NCI-H128 (cell line): ENCODE data around the gene DHRS7C.
"Not testable (repeated sequence)": the region's sequence is repeated elsewhere in the genome, so short reads cannot be mapped to it uniquely, and the experiment has no call there.

Source experiments
- DNase-seq: peaks from one replicate; lab custom pipeline; 2025; ENCODE audit not compliant: unreplicated experiment; lab: John Stamatoyannopoulos, UW

Gene DHRS7C

GRCh38 chr17:9810100-9810949 lies 18.9 kb upstream of the DHRS7C start:
- no peak for DNase-seq

GRCh38 chr17:9809409-9809808 lies 18.0 kb upstream of the DHRS7C start:
- DNase-seq = no peak

GRCh38 chr17:9806699-9807098 lies 15.3 kb upstream of the DHRS7C start:
- no peak for DNase-seq

- DNase-seq = no peak
Measured at GRCh38 chr17:9805769-9806168, 14.4 kb upstream of the DHRS7C start.

GRCh38 chr17:9802697-9803096 lies 11.3 kb upstream of the DHRS7C start:
- no peak for DNase-seq

GRCh38 chr17:9802294-9802693 lies 10.9 kb upstream of the DHRS7C start:
- DNase-seq = no peak

GRCh38 chr17:9801505-9801904 lies 10.1 kb upstream of the DHRS7C start:
- DNase-seq = no peak

- no peak for DNase-seq
Measured at GRCh38 chr17:9798724-9799123, 7.3 kb upstream of the DHRS7C start.

- no peak for DNase-seq
Measured at GRCh38 chr17:9798008-9798407, 6.6 kb upstream of the DHRS7C start.

- DNase-seq = no peak
Measured at GRCh38 chr17:9792181-9792840, 919 bp upstream of the DHRS7C start.

- no peak for DNase-seq
Measured at GRCh38 chr17:9790316-9790715, 1.1 kb downstream of the DHRS7C start.

GRCh38 chr17:9788601-9789000 lies 2.8 kb downstream of the DHRS7C start:
- DNase-seq = no peak

GRCh38 chr17:9784544-9784943 lies 6.8 kb downstream of the DHRS7C start:
- no peak for DNase-seq

- DNase-seq = not testable (repeated sequence)
Measured at GRCh38 chr17:9783465-9783864, 7.9 kb downstream of the DHRS7C start.

- DNase-seq = no peak
Measured at GRCh38 chr17:9783050-9783449, 8.3 kb downstream of the DHRS7C start.

GRCh38 chr17:9780552-9780951 lies 10.8 kb downstream of the DHRS7C start:
- DNase-seq = no peak

- DNase-seq = no peak
Measured at GRCh38 chr17:9776911-9777310, 14.5 kb downstream of the DHRS7C start.

- no peak for DNase-seq
Measured at GRCh38 chr17:9772658-9773057, 18.7 kb downstream of the DHRS7C start.

GRCh38 chr17:9771465-9771864 lies 19.9 kb downstream of the DHRS7C start:
- DNase-seq = no peak

GRCh38 chr17:9769036-9769695 lies 22.2 kb downstream of the DHRS7C start:
- DNase-seq = no peak

- no peak for DNase-seq
Measured at GRCh38 chr17:9768381-9768934, 22.9 kb downstream of the DHRS7C start.
